Embryonic facial prominence (tissue), 1 donor: ENCODE measurements around the gene SNX3.

Experiments used
- DNase-seq: peaks from one replicate; pipeline ENCODE4 v3.0.0-alpha.2; 2016; ENCODE audit errors: extremely low spot score

SNX3 gene

GRCh38 chr6:108170332-108171290 lies 90.2 kb downstream of the SNX3 start:
- DNase-seq: no peak

GRCh38 chr6:108169464-108170331 lies 91.1 kb downstream of the SNX3 start:
- DNase-seq: no peak

- DNase-seq: no peak
These were observed 92.1 kb downstream of the SNX3 start for GRCh38 chr6:108168501-108169463.

- no peak for DNase-seq
These were observed 92.8 kb downstream of the SNX3 start for GRCh38 chr6:108168090-108168463.

GRCh38 chr6:108167449-108168089 lies 93.3 kb downstream of the SNX3 start:
- DNase-seq: no peak

GRCh38 chr6:108166664-108167448 lies 94.0 kb downstream of the SNX3 start:
- no peak for DNase-seq

- DNase-seq: no peak
These were observed 94.9 kb downstream of the SNX3 start, which contains the start of gene NR2E1 for GRCh38 chr6:108165714-108166663. TSS of gene NR2E1 (plus strand) at chr6:108166022. CDS start at chr6:108166766, 744 bp downstream.

- DNase-seq: no peak
These were observed 95.8 kb downstream of the SNX3 start for GRCh38 chr6:108164815-108165706.

- DNase-seq: no peak
These were observed 96.4 kb downstream of the SNX3 start for GRCh38 chr6:108164543-108164814.

GRCh38 chr6:108163644-108164542 lies 96.9 kb downstream of the SNX3 start:
- no peak for DNase-seq

- DNase-seq: no peak
These were observed 97.6 kb downstream of the SNX3 start for GRCh38 chr6:108163267-108163643.

GRCh38 chr6:108161724-108162282 lies 99.0 kb downstream of the SNX3 start:
- DNase-seq: no peak
